Occipital lobe (tissue), 3 donors: ENCODE measurements around the gene BTBD18. TPM values are rescaled to one million over a fixed set of nuclear protein-coding genes. Genes with fewer than 3 reads are reported as not detected.
"Not testable (repeated sequence)": the region's sequence is repeated elsewhere in the genome, so short reads cannot be mapped to it uniquely, and the experiment has no call there.

Experiments
- DNase-seq: peaks from one replicate; lab custom pipeline; 2025; lab: John Stamatoyannopoulos, UW
- small RNA-seq: library from RNA; depleted of rRNA; stranded (forward); fragments of <200 nt; gene quantifications from one replicate; pipeline ENCODE3, GENCODE V24; 2014
- total RNA-seq: library from RNA; depleted of rRNA; stranded (reverse); fragments of >200 nt; gene quantifications from one replicate; pipeline ENCODE4 v1.2.3, GENCODE V29; 2014

Gene BTBD18
- total RNA-seq, 1 donor from 2014 or later: not detected

GRCh38 chr11:57729479-57729878 is 22.1 kb downstream of the BTBD18 start:
- DNase-seq: no peak

GRCh38 chr11:57728829-57729228 is 22.8 kb downstream of the BTBD18 start:
- no peak for DNase-seq

GRCh38 chr11:57727185-57727584 is 24.4 kb downstream of the BTBD18 start:
- DNase-seq: no peak

GRCh38 chr11:57716726-57717125 is 34.9 kb downstream of the BTBD18 start:
- not testable (repeated sequence) for DNase-seq

- DNase-seq: no peak
Observed at GRCh38 chr11:57713835-57714234, 37.8 kb downstream of the BTBD18 start.

- peak; percentile 95 for DNase-seq
Observed at GRCh38 chr11:57712256-57713150, 39.1 kb downstream of the BTBD18 start, which contains the start of gene TMX2. TMX2 (plus strand) TSS chr11:57712593; CDS start chr11:57712619, 26 bp downstream.

- DNase-seq: peak; percentile 66
Observed at GRCh38 chr11:57711414-57712255, 40.0 kb downstream of the BTBD18 start, which contains the start of gene MED19. MED19 (minus strand) TSS chr11:57712215; CDS start chr11:57712179, 36 bp downstream.

- DNase-seq: no peak
Observed at GRCh38 chr11:57709802-57710367, 41.7 kb downstream of the BTBD18 start.

- not testable (repeated sequence) for DNase-seq
Observed at GRCh38 chr11:57705432-57705831, 46.2 kb downstream of the BTBD18 start.

- no peak for DNase-seq
Observed at GRCh38 chr11:57704932-57705331, 46.7 kb downstream of the BTBD18 start.

- DNase-seq: no peak
Observed at GRCh38 chr11:57703341-57703740, 48.3 kb downstream of the BTBD18 start.

GRCh38 chr11:57700425-57700824 is 51.2 kb downstream of the BTBD18 start:
- DNase-seq: no peak

- no peak for DNase-seq
Observed at GRCh38 chr11:57699813-57700212, 51.8 kb downstream of the BTBD18 start.

- DNase-seq: no peak
Observed at GRCh38 chr11:57698843-57699365, 52.7 kb downstream of the BTBD18 start.

Small RNA genes within 50 kb of the gene (small RNA-seq; reads per million reads assigned to genes)
- gene AP001931.1 (not detected), gene TMX2-CTNND1 (not detected)

Other genes starting within 250 kb of the BTBD18 start
- 0.94 TPM for gene SLC43A1, start 236.1 kb downstream of the BTBD18 start, total RNA-seq
- 33.1 TPM for gene TIMM10, start 221.1 kb downstream of the BTBD18 start, total RNA-seq
- not detected for gene SMTNL1, start 214.2 kb downstream of the BTBD18 start, total RNA-seq
- 46.6 TPM for gene UBE2L6, start 184.1 kb downstream of the BTBD18 start, total RNA-seq
- 9.0 TPM for gene SERPING1, start 154.1 kb downstream of the BTBD18 start, total RNA-seq
- gene YPEL4, start 101.9 kb downstream of the BTBD18 start, total RNA-seq: 3.6 TPM
- 15.1 TPM for gene CLP1, start 94.1 kb downstream of the BTBD18 start, total RNA-seq
- gene ZDHHC5, start 83.7 kb downstream of the BTBD18 start, total RNA-seq: 18.6 TPM
- gene MED19, start 39.6 kb downstream of the BTBD18 start, total RNA-seq: 27.1 TPM
- gene TMX2, start 39.2 kb downstream of the BTBD18 start, total RNA-seq: 44.6 TPM
- gene SELENOH, start 10.3 kb downstream of the BTBD18 start, total RNA-seq: 48.5 TPM
- 122 TPM for gene CTNND1, start 10.0 kb upstream of the BTBD18 start, total RNA-seq